A673 (cell line): Measurements from ENCODE around the gene NAA35.

Experiments
- CTCF ChIP-seq: fragments of 300-800, 200-600 bp; sonication (generic); conservative IDR thresholded peaks from 2 replicates; pipeline ENCODE4 v1.5.1; 2017; ENCODE audit warnings: low read depth, mild to moderate bottlenecking, antibody characterized with exemption, low read length, moderate library complexity, mixed read lengths
- EZH2 ChIP-seq: fragments of 200-600 bp; sonication (generic); IDR thresholded peaks from 2 replicates; pipeline ENCODE4 v1.6.1; 2017; ENCODE audit warnings: borderline replicate concordance, low read depth, mild to moderate bottlenecking, mixed read lengths, antibody characterized with exemption, low read length; ENCODE audit not compliant: poor library complexity, severe bottlenecking

- TF ChIP-seq CTCF: no peak
- TF ChIP-seq EZH2: no peak
Observed at GRCh38 chr9:86036555-86036954, 95.6 kb downstream of the NAA35 start.
